A549 (cell line): ENCODE measurements around the gene NFILZ. TPM values are rescaled to one million over a fixed set of nuclear protein-coding genes. Genes with fewer than 3 reads are reported as not detected.

Experiments used
- ATAC-seq, 2 experiments: fragments of 200-7000 bp in 1 of 2; fragments of >200 bp in 1 of 2; cut with Nextera tagmentation in 1 of 2; cut with Tn5 transposase in 1 of 2; 3 replicates each; pipeline versions ENCODE4 v1.8.0 to v1.9.1; 2018 to 2020; ENCODE audit warnings: mild to moderate bottlenecking in 1 of 2, moderate library complexity in 1 of 2
- CTCF ChIA-PET: fragments of 300-600 bp; sonication (Branson Sonifier 250); formaldehyde crosslinking; extraction: SDS; loops from one replicate; lab custom pipeline; 2021; ENCODE audit warnings: antibody characterized with exemption, inconsistent platforms; lab: Yijun Ruan, JAX
- POLR2A ChIA-PET: fragments of 350-600 bp; formaldehyde crosslinking; extraction: SDS; loops from one replicate; lab custom pipeline; 2021; ENCODE audit warnings: antibody characterized with exemption, inconsistent platforms; lab: Yijun Ruan, JAX
- DNase-seq, 2 experiments: peaks; one replicate each; pipeline versions ENCODE4 v3.0.0 to v3.0.0-alpha.2; 2011 to 2016; ENCODE audit warnings: low read depth in 1 of 2, low spot score in 1 of 2
- FAIRE-seq: peaks from 2 replicates; lab custom pipeline; 2011; peaks lifted over from hg19 to GRCh38; lab: Jason Lieb, UNC
- H3K27ac ChIP-seq, 2 experiments: fragments of >200 bp; sonication (Bioruptor Twin); formaldehyde crosslinking; 3 replicates each; pipeline ENCODE4 v1.5.1; 2016 to 2017
- H3K4me1 ChIP-seq: fragments of >200 bp; sonication (Bioruptor Twin); formaldehyde crosslinking; 3 replicates; pipeline ENCODE4 v1.6.1; 2016
- H3K4me2 ChIP-seq: fragments of >200 bp; sonication (Bioruptor Twin); formaldehyde crosslinking; 3 replicates; pipeline ENCODE4 v1.6.1; 2016
- H3K4me3 ChIP-seq: fragments of >200 bp; sonication (Bioruptor Twin); formaldehyde crosslinking; 3 replicates; pipeline ENCODE4 v1.5.1; 2016
- H3K9me3 ChIP-seq: fragments of >200 bp; sonication (Bioruptor Twin); formaldehyde crosslinking; 3 replicates; pipeline ENCODE4 v1.6.1; 2016
- BHLHE40 ChIP-seq: IDR thresholded peaks from 2 replicates; pipeline ENCODE4 v1.6.1; 2012; ENCODE audit warnings: low read depth, low read length, inconsistent platforms
- EHF ChIP-seq: fragments of 250-450 bp; sonication (Bioruptor Pico); IDR thresholded peaks from 2 replicates; pipeline ENCODE4 v1.5.0; 2020; ENCODE audit warnings: mild to moderate bottlenecking
- ELK1 ChIP-seq: fragments of 150-350 bp; IDR thresholded peaks from 2 replicates; pipeline ENCODE4 v1.6.1; 2014; ENCODE audit warnings: low read depth, mild to moderate bottlenecking, low read length
- EP300 ChIP-seq, 2 experiments: fragments of >200 bp; sonication (Bioruptor Twin); formaldehyde crosslinking; IDR thresholded peaks; 2 replicates in 1 of 2; 3 replicates in 1 of 2; pipeline ENCODE4 v1.6.1; 2016 to 2017
- ESRRA ChIP-seq: fragments of 150-350 bp; IDR thresholded peaks from 2 replicates; pipeline ENCODE4 v1.6.1; 2014; ENCODE audit warnings: mild to moderate bottlenecking, low read length, borderline replicate concordance
- FOSB ChIP-seq: fragments of 250-450 bp; sonication (Bioruptor Pico); IDR thresholded peaks from 2 replicates; pipeline ENCODE4 v1.5.0; 2020; ENCODE audit warnings: mild to moderate bottlenecking, moderate library complexity
- GATA3 ChIP-seq: IDR thresholded peaks from 2 replicates; pipeline ENCODE4 v1.6.1; 2012; ENCODE audit warnings: borderline replicate concordance
- HDAC2 ChIP-seq: fragments of 200-600 bp; sonication (generic); IDR thresholded peaks from 2 replicates; pipeline ENCODE4 v1.6.1; 2016
- HES2 ChIP-seq: fragments of >200 bp; sonication (Bioruptor Twin); formaldehyde crosslinking; IDR thresholded peaks from 2 replicates; pipeline ENCODE4 v1.6.1; 2016
- HOXB5 ChIP-seq: fragments of 250-450 bp; sonication (Bioruptor Pico); IDR thresholded peaks from 2 replicates; pipeline ENCODE4 v1.5.0; 2020; ENCODE audit warnings: mild to moderate bottlenecking, moderate library complexity
- JUN ChIP-seq, 2 experiments: fragments of >200 bp; sonication (Bioruptor Twin); formaldehyde crosslinking; IDR thresholded peaks; 2 replicates in 1 of 2; 3 replicates in 1 of 2; pipeline ENCODE4 v1.6.1; 2016 to 2017
- KDM1A ChIP-seq: fragments of 200-600 bp; sonication (generic); IDR thresholded peaks from 2 replicates; pipeline ENCODE4 v1.6.1; 2016; ENCODE audit warnings: low read depth, mild to moderate bottlenecking
- MAX ChIP-seq: IDR thresholded peaks from 2 replicates; pipeline ENCODE4 v1.6.1; 2012
- NFE2L2 ChIP-seq: fragments of 150-350 bp; conservative IDR thresholded peaks from 2 replicates; pipeline ENCODE4 v1.6.1; 2014; ENCODE audit warnings: low read length
- PHF8 ChIP-seq: fragments of 200-600 bp; sonication (generic); IDR thresholded peaks from 2 replicates; pipeline ENCODE4 v1.6.1; 2016; ENCODE audit warnings: low read depth, mild to moderate bottlenecking, antibody characterized with exemption, moderate library complexity, borderline replicate concordance
- POLR2A ChIP-seq: IDR thresholded peaks from 2 replicates; pipeline ENCODE4 v1.6.1; 2012; ENCODE audit warnings: mild to moderate bottlenecking, low read length
- REST ChIP-seq: fragments of 200-600 bp; sonication (generic); IDR thresholded peaks from 2 replicates; pipeline ENCODE4 v1.6.1; 2016; ENCODE audit warnings: antibody characterized with exemption, mild to moderate bottlenecking, moderate library complexity
- SREBF2 ChIP-seq: fragments of 450-650 bp; IDR thresholded peaks from 2 replicates; pipeline ENCODE4 v1.6.1; 2014; ENCODE audit warnings: mild to moderate bottlenecking, moderate library complexity
- TP53 ChIP-seq: fragments of 250-450 bp; sonication (Bioruptor Pico); IDR thresholded peaks from 2 replicates; pipeline ENCODE4 v1.5.0; 2021; ENCODE audit warnings: mild to moderate bottlenecking, moderate library complexity
- ZC3H11A ChIP-seq: fragments of 450-650 bp; IDR thresholded peaks from 2 replicates; pipeline ENCODE4 v1.6.1; 2014; ENCODE audit warnings: antibody characterized with exemption, mild to moderate bottlenecking
- ZNF302 ChIP-seq: fragments of 250-450 bp; sonication (Bioruptor Pico); IDR thresholded peaks from 2 replicates; pipeline ENCODE4 v1.9.0; 2021; ENCODE audit warnings: inconsistent platforms, mild to moderate bottlenecking, moderate library complexity
- WGBS: methylation state at CpG from one replicate; pipeline ENCODE4 v1.1.6; 2017; ENCODE audit errors: missing lambda C conversion rate; 5-methylcytosine and 5-hydroxymethylcytosine counted together
- polyA plus RNA-seq, 4 experiments: library from polyadenylated mRNA; depleted of rRNA in 3 of 4; stranded (reverse); fragments of >200 nt; fragmentation: RNase III in 1 of 4; extraction: RNeasy Plus Mini Kit Qiagen cat#74134 plus additional on column Dnase treatment in 1 of 4; gene quantifications; 2 replicates in 3 of 4; 3 replicates in 1 of 4; pipeline ENCODE4 v1.2.3, GENCODE V29; 2011 to 2017

NFILZ gene
- polyA plus RNA-seq, 2 of the 4 experiments (the other 2 are of a cell fraction): not detected

- Histone ChIP-seq H3K9me3 (no peaks in the 10 kb centered on the region), H3K4me1 (0 out of 3 replicates have a peak, but pooled peaks cover 3% of the 10 kb centered on the region), H3K27ac (peak overlapping the region in 1 of 2 experiments; percentile 83; a peak in 4 of 6 replicates), H3K4me2 (no peak overlapping the region), H3K4me3 (no peak overlapping the region)
- ATAC-seq (peak in 1 of 2 experiments; percentile 32; a peak in 2 of 6 replicates), FAIRE-seq (no peak), DNase-seq (no peak)
- ChIA-PET CTCF (interaction anchor here (0.6 to 3.4 kb wide), 12 partner anchors 10 to 172 kb away, joined by 3 to 26 read pairs (median 7); no protein-coding TSS in a partner anchor), POLR2A (no interaction called here)
- no peak for TF ChIP-seq NFE2L2
- no peak for TF ChIP-seq TP53
- TF ChIP-seq ZC3H11A: no peak
- no peak for TF ChIP-seq EHF
- no peak for TF ChIP-seq ESRRA
- TF ChIP-seq FOSB (CRISPR knock-in tag): no peak
- no peak for TF ChIP-seq HDAC2
- TF ChIP-seq HES2: no peak
- TF ChIP-seq KDM1A: no peak
- no peak for TF ChIP-seq REST
- WGBS: 90% methylated on average over 4 of the region's 12 CpGs
These were observed 24.9 kb downstream of the NFILZ start for GRCh38 chr19:8655340-8655709.

- POLR2A ChIA-PET: no interaction called here
- no peak for ATAC-seq
- 79% methylated on average over 5 of the region's 5 CpGs for whole genome bisulfite sequencing
- H3K27ac ChIP-seq: peak overlapping the region in 1 of 2 experiments; percentile 33; a peak in 2 of 6 replicates
- H3K4me2 ChIP-seq: no peak overlapping the region
- TF ChIP-seq EP300 (IDR thresholded peaks at IDR 0.05) (no peak), NFE2L2 (no peak), SREBF2 (no peak)
- TF ChIP-seq, all 56 proteins: peak for 0
- no peak for FAIRE-seq
- Histone ChIP-seq H3K4me1 (0 out of 3 replicates have a peak, but pooled peaks cover 3% of the 10 kb centered on the region), H3K4me3 (no peak overlapping the region), H3K9me3 (no peaks in the 10 kb centered on the region)
- CTCF ChIA-PET: interaction anchor here (0.9 to 2.6 kb wide), 4 partner anchors 13 to 41 kb away, joined by 3 to 8 read pairs (median 3); no protein-coding TSS in a partner anchor
- DNase-seq: no peak
These were observed 27.4 kb downstream of the NFILZ start for GRCh38 chr19:8657869-8658268.

GRCh38 chr19:8659905-8660304 lies 29.5 kb downstream of the NFILZ start:
- Histone ChIP-seq H3K4me2 (no peak overlapping the region), H3K4me1 (no peaks in the 10 kb centered on the region)
- no peak for TF ChIP-seq ZNF302
- no peak for TF ChIP-seq FOSB (CRISPR knock-in tag)
- TF ChIP-seq EP300 (IDR thresholded peaks at IDR 0.05): no peak
- TF ChIP-seq ESRRA: no peak
- no peak for TF ChIP-seq POLR2A
- TF ChIP-seq ELK1: no peak
- TF ChIP-seq JUN (IDR thresholded peaks at IDR 0.05): no peak
- TF ChIP-seq HOXB5 (CRISPR knock-in tag): no peak
- TF ChIP-seq MAX: no peak
- TF ChIP-seq BHLHE40: no peak
- TF ChIP-seq PHF8: no peak
- no peak for TF ChIP-seq GATA3
- no peak for TF ChIP-seq HDAC2
- TF ChIP-seq, all 56 proteins: peak for 0
- DNase-seq (no peak), ATAC-seq (no peak), FAIRE-seq (no peak)
- Histone ChIP-seq H3K9me3 (no peaks in the 10 kb centered on the region), H3K4me3 (no peak overlapping the region), H3K27ac (no peak overlapping the region)
- ChIA-PET CTCF (no interaction called here), POLR2A (no interaction called here)
- 38% methylated on average over 4 of the region's 7 CpGs for WGBS
